NB4 (cell line): Measurements from ENCODE around the gene SHPK.

Source experiments
- MYC ChIP-seq: IDR thresholded peaks from 2 replicates; pipeline ENCODE4 v1.6.1; 2011; ENCODE audit warnings: low read depth, low read length
- POLR2A ChIP-seq: IDR thresholded peaks from 2 replicates; pipeline ENCODE4 v1.6.1; 2011; ENCODE audit warnings: mild to moderate bottlenecking; ENCODE audit not compliant: insufficient read length; ENCODE audit errors: extremely low read depth
- TF ChIP-seq, protein P1 (sequence below): IDR thresholded peaks from one replicate; pipeline ENCODE4 v1.5.1; 2012; ENCODE audit warnings: low read depth, low read length

DNA sequence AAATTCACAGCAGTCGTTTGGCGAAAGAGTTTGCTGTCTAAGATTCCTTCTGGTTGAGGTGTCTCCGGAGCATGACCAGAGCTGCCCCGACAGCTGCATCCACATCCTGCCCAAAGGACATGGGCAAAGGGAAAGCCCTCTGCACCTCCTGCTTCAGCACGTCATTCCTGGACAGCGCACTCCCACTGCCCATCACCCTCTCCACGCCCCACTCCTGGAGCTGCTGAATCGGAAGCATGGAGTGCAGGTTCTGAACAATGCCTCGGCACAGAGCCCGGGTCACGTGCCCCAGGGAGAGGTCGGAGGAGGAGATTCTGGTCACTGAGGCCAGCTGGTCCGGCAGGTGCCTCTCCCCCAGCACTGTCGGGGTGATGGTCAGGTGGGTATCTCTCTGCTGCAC, 25.5 kb downstream of the SHPK start:
- TF ChIP-seq, protein P1, sequence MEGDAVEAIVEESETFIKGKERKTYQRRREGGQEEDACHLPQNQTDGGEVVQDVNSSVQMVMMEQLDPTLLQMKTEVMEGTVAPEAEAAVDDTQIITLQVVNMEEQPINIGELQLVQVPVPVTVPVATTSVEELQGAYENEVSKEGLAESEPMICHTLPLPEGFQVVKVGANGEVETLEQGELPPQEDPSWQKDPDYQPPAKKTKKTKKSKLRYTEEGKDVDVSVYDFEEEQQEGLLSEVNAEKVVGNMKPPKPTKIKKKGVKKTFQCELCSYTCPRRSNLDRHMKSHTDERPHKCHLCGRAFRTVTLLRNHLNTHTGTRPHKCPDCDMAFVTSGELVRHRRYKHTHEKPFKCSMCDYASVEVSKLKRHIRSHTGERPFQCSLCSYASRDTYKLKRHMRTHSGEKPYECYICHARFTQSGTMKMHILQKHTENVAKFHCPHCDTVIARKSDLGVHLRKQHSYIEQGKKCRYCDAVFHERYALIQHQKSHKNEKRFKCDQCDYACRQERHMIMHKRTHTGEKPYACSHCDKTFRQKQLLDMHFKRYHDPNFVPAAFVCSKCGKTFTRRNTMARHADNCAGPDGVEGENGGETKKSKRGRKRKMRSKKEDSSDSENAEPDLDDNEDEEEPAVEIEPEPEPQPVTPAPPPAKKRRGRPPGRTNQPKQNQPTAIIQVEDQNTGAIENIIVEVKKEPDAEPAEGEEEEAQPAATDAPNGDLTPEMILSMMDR: no peak
- TF ChIP-seq MYC (no peak), POLR2A (no peak)
